GM12878 (cell line): Measurements from ENCODE around the gene GPR26. TPM values are rescaled to one million over a fixed set of nuclear protein-coding genes. Genes with fewer than 3 reads are reported as not detected.

Experiments used
- ATAC-seq: fragments of 200-7000 bp; cut with Tn5 transposase; 3 replicates; pipeline ENCODE4 v1.9.1; 2020; ENCODE audit warnings: mild to moderate bottlenecking, moderate library complexity
- BruUV-seq: library from RNA; stranded (reverse); fragments of 400-500 nt; replicated peaks from 2 replicates; lab custom pipeline; 2021; lab: Mats Ljungman, UMichigan
- CTCF ChIA-PET: fragments of 300-600 bp; sonication (Branson Sonifier 250); formaldehyde crosslinking; extraction: SDS; loops from one replicate; lab custom pipeline; 2021; ENCODE audit warnings: inconsistent platforms; lab: Yijun Ruan, JAX
- POLR2A ChIA-PET: fragments of 350-600 bp; formaldehyde crosslinking; extraction: SDS; loops from one replicate; lab custom pipeline; 2021; ENCODE audit warnings: inconsistent platforms; lab: Charles Lee
- RAD21 ChIA-PET: fragments of 300-600 bp; sonication (Branson Sonifier 250); formaldehyde crosslinking; loops from one replicate; lab custom pipeline; 2023; ENCODE audit warnings: antibody characterized with exemption; ENCODE audit not compliant: unreplicated experiment; lab: Charles Lee
- SMC1A ChIA-PET: fragments of 300-600 bp; sonication (Branson Sonifier 250); formaldehyde crosslinking; loops from one replicate; lab custom pipeline; 2023; ENCODE audit not compliant: unreplicated experiment, uncharacterized antibody; lab: Charles Lee
- DNase-seq: peaks from one replicate; pipeline ENCODE4 v3.0.0-alpha.2; 2011; ENCODE audit warnings: low read depth, low spot score
- FAIRE-seq: peaks from 3 replicates; lab custom pipeline; 2011; peaks lifted over from hg19 to GRCh38; lab: Jason Lieb, UNC
- H2AFZ ChIP-seq: 2 replicates; pipeline ENCODE4 v1.6.0; 2011; ENCODE audit warnings: low read depth, low read length, control low read depth; ENCODE audit not compliant: control insufficient read depth
- H3K27ac ChIP-seq: 2 replicates; pipeline ENCODE4 v1.5.1; 2011; ENCODE audit warnings: control low read depth; ENCODE audit not compliant: control insufficient read depth, insufficient read depth
- H3K27me3 ChIP-seq, 2 experiments: replicated peaks in 1 of 2; 2 replicates each; pipeline versions ENCODE4 v1.6.0 to v1.6.1; 2011; ENCODE audit warnings: low read length in 1 of 2; ENCODE audit not compliant: control insufficient read depth in 2 of 2, insufficient read depth in 2 of 2
- H3K36me3 ChIP-seq, 2 experiments: 2 replicates each; pipeline ENCODE4 v1.5.1; 2011; ENCODE audit warnings: low read length in 1 of 2; ENCODE audit not compliant: control insufficient read depth in 2 of 2, insufficient read depth in 2 of 2
- H3K4me1 ChIP-seq: 2 replicates; pipeline ENCODE4 v1.6.1; 2011; ENCODE audit warnings: mild to moderate bottlenecking, low read length, moderate library complexity, mixed read lengths; ENCODE audit not compliant: control insufficient read depth, insufficient read depth
- H3K4me2 ChIP-seq: 2 replicates; pipeline ENCODE4 v1.6.0; 2011; ENCODE audit warnings: control low read depth; ENCODE audit not compliant: control insufficient read depth, insufficient read depth
- H3K4me3 ChIP-seq: fragments of 200-600 bp; sonication (generic); 2 replicates; pipeline ENCODE4 v1.5.1; 2016
- H3K79me2 ChIP-seq: 2 replicates; pipeline ENCODE4 v1.6.0; 2011; ENCODE audit warnings: low read length; ENCODE audit not compliant: control insufficient read depth, insufficient read depth
- H3K9ac ChIP-seq: 2 replicates; pipeline ENCODE4 v1.8.0; 2011; ENCODE audit warnings: low read length, control low read depth, mixed read lengths; ENCODE audit not compliant: control insufficient read depth, insufficient read depth
- H3K9me3 ChIP-seq: replicated peaks from 3 replicates; pipeline ENCODE4 v1.5.1; 2011; ENCODE audit warnings: mild to moderate bottlenecking, low read length; ENCODE audit not compliant: control insufficient read depth, insufficient read depth
- H4K20me1 ChIP-seq: 2 replicates; pipeline ENCODE4 v1.6.0; 2011; ENCODE audit not compliant: control insufficient read depth, insufficient read depth
- ATF3 ChIP-seq: IDR thresholded peaks from 2 replicates; pipeline ENCODE4 v1.6.1; 2011; ENCODE audit warnings: low read depth, mild to moderate bottlenecking, low read length, moderate library complexity, borderline replicate concordance; ENCODE audit errors: extremely low read depth
- CEBPZ ChIP-seq: fragments of 150-350 bp; IDR thresholded peaks from 2 replicates; pipeline ENCODE4 v1.6.1; 2016; ENCODE audit warnings: low read depth, low read length
- CREM ChIP-seq: IDR thresholded peaks from 2 replicates; pipeline ENCODE4 v1.6.1; 2014; ENCODE audit warnings: antibody characterized with exemption, low read depth
- ELK1 ChIP-seq: IDR thresholded peaks from 2 replicates; pipeline ENCODE4 v1.6.1; 2012; ENCODE audit warnings: low read depth, low read length, improper control_type of control experiment
- EZH2 ChIP-seq: IDR thresholded peaks from 2 replicates; pipeline ENCODE4 v1.6.1; 2012; ENCODE audit warnings: low read depth, mild to moderate bottlenecking, control low read depth, inconsistent platforms, low read length, borderline replicate concordance; ENCODE audit not compliant: control insufficient read depth
- KAT2A ChIP-seq: conservative IDR thresholded peaks from 2 replicates; pipeline ENCODE4 v1.6.1; 2011; ENCODE audit warnings: low read depth, low read length; ENCODE audit not compliant: control insufficient read depth
- MTA2 ChIP-seq: fragments of 450-650 bp; IDR thresholded peaks from 2 replicates; pipeline ENCODE4 v1.6.1; 2016; ENCODE audit warnings: low read depth, mild to moderate bottlenecking, moderate library complexity
- NFIC ChIP-seq: IDR thresholded peaks from 2 replicates; pipeline ENCODE4 v1.6.1; 2012; ENCODE audit warnings: low read depth, mild to moderate bottlenecking, inconsistent platforms, low read length, moderate library complexity
- NFYA ChIP-seq: IDR thresholded peaks from 2 replicates; pipeline ENCODE4 v1.6.1; 2011; ENCODE audit warnings: low read depth, mild to moderate bottlenecking, low read length, improper control_type of control experiment, borderline replicate concordance
- PAX5 ChIP-seq: IDR thresholded peaks from 2 replicates; pipeline ENCODE4 v1.6.1; 2011; ENCODE audit warnings: low read depth, low read length, borderline replicate concordance
- RB1 ChIP-seq: fragments of 450-650 bp; formaldehyde crosslinking; IDR thresholded peaks from 2 replicates; pipeline ENCODE4 v1.6.1; 2017; ENCODE audit warnings: mild to moderate bottlenecking, borderline replicate concordance
- SMAD1 ChIP-seq: fragments of 450-650 bp; IDR thresholded peaks from 2 replicates; pipeline ENCODE4 v1.6.1; 2018; ENCODE audit warnings: mild to moderate bottlenecking, low read depth; ENCODE audit not compliant: partially characterized antibody
- SP1 ChIP-seq: IDR thresholded peaks from one replicate; pipeline ENCODE4 v1.6.1; 2011; ENCODE audit warnings: low read depth, low read length
- TBL1XR1 ChIP-seq: IDR thresholded peaks from 2 replicates; pipeline ENCODE4 v1.6.1; 2012; ENCODE audit warnings: low read depth, low read length, improper control_type of control experiment
- ZNF274 ChIP-seq: IDR thresholded peaks from one replicate; pipeline ENCODE4 v1.8.0; 2011; ENCODE audit not compliant: insufficient read length, insufficient read depth
- WGBS: methylation state at CpG from one replicate; pipeline ENCODE4 v1.1.6; 2016; ENCODE audit warnings: low lambda C conversion rate; ENCODE audit not compliant: insufficient replicate concordance, insufficient coverage; ENCODE audit errors: missing lambda C conversion rate; 5-methylcytosine and 5-hydroxymethylcytosine counted together
- in situ Hi-C: fragments of 300-500 bp; cut with MboI; formaldehyde crosslinking; loops from 9 replicates; pipeline ENCODE4 v1.14.3; 2018; ENCODE audit warnings: mixed read lengths
- intact Hi-C: fragments of 100-400 bp; cut with micrococcal nuclease; formaldehyde crosslinking; loops from one replicate; pipeline ENCODE4 v1.14.2; 2022; ENCODE audit not compliant: unreplicated experiment
- polyA plus RNA-seq, 11 experiments: library from polyadenylated mRNA; depleted of rRNA in 4 of 11; unstranded in 6 of 11; stranded (reverse) in 5 of 11; fragments of >200 nt; fragmentation: Nextera tagmentation in 4 of 11; fragmentation: Illumina TruSeq in 1 of 11; extraction: Ambion mirVana in 4 of 11; extraction: Trizol in 1 of 11; gene quantifications; 1 replicate in 1 of 11; 2 replicates in 10 of 11; pipeline versions ENCODE4 v1.2.1 to v1.2.3, GENCODE V29; 2011 to 2016; ENCODE audit warnings: inconsistent platforms in 2 of 11, missing spikeins in 2 of 11, low read depth in 1 of 11
- total RNA-seq, 4 experiments: library from RNA; depleted of rRNA in 3 of 4; stranded (reverse); fragments of >200 nt in 3 of 4; fragmentation: Illumina TruSeq in 1 of 4; extraction: Trizol in 1 of 4; gene quantifications; 2 replicates each; pipeline versions ENCODE4 v1.2.1 to v1.2.3, GENCODE V29; 2013 to 2021
- TF ChIP-seq, protein P1 (sequence below): fragments of 450-650 bp; IDR thresholded peaks from 2 replicates; pipeline ENCODE4 v1.6.1; 2016; ENCODE audit warnings: mild to moderate bottlenecking
- TF ChIP-seq, protein P2 (sequence below): IDR thresholded peaks from 2 replicates; pipeline ENCODE4 v1.6.1; 2012; ENCODE audit warnings: low read length, inconsistent platforms

GPR26 gene
- total and polyA plus RNA-seq, 10 of the 15 experiments (the other 5 are each of a cell fraction or from before 2014, with no cell fraction given) = 0.01 to 0.03 TPM; not detected in 8

- SMC1A ChIA-PET = no interaction called here
- Histone ChIP-seq H3K4me2 (no peak overlapping the region), H3K27me3 (peaks cover 2 to 3% of the 10 kb centered on the region in 2 experiments; a peak in 2 of 4 replicates), H3K79me2 (no peaks in the 10 kb centered on the region), H3K4me3 (no peak overlapping the region), H3K4me1 (no peaks in the 10 kb centered on the region), H3K36me3 (no peaks in the 10 kb centered on the region), H3K9me3 (no peaks in the 10 kb centered on the region), H3K9ac (no peak overlapping the region), H4K20me1 (no peaks in the 10 kb centered on the region), H3K27ac (no peak overlapping the region), H2AFZ (no peak overlapping the region)
- CTCF ChIA-PET = no interaction called here
- FAIRE-seq (no peak), DNase-seq (no peak), ATAC-seq (no peak)
- in situ Hi-C loops (no loop called here), intact Hi-C loops (no loop called here)
- RAD21 ChIA-PET = no interaction called here
- no TSS peak for BruUV-seq
- POLR2A ChIA-PET = no interaction called here
- WGBS = 10% methylated on average over 6 of the region's 6 CpGs
- TF ChIP-seq MTA2 (no peak), CEBPZ (no peak), RB1 (no peak), ZNF274 (no peak), TBL1XR1 (no peak), ELK1 (no peak), NFIC (no peak), ATF3 (no peak), KAT2A (no peak), SMAD1 (no peak), EZH2 (no peak), CREM (no peak), PAX5 (no peak), SP1 (no peak), NFYA (no peak)
- TF ChIP-seq, protein P1, sequence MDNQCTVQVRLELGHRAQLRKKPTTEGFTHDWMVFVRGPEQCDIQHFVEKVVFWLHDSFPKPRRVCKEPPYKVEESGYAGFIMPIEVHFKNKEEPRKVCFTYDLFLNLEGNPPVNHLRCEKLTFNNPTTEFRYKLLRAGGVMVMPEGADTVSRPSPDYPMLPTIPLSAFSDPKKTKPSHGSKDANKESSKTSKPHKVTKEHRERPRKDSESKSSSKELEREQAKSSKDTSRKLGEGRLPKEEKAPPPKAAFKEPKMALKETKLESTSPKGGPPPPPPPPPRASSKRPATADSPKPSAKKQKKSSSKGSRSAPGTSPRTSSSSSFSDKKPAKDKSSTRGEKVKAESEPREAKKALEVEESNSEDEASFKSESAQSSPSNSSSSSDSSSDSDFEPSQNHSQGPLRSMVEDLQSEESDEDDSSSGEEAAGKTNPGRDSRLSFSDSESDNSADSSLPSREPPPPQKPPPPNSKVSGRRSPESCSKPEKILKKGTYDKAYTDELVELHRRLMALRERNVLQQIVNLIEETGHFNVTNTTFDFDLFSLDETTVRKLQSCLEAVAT = no peak
- TF ChIP-seq, protein P2, sequence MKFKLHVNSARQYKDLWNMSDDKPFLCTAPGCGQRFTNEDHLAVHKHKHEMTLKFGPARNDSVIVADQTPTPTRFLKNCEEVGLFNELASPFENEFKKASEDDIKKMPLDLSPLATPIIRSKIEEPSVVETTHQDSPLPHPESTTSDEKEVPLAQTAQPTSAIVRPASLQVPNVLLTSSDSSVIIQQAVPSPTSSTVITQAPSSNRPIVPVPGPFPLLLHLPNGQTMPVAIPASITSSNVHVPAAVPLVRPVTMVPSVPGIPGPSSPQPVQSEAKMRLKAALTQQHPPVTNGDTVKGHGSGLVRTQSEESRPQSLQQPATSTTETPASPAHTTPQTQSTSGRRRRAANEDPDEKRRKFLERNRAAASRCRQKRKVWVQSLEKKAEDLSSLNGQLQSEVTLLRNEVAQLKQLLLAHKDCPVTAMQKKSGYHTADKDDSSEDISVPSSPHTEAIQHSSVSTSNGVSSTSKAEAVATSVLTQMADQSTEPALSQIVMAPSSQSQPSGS = no peak
These were observed 11.4 kb downstream of the GPR26 start for GRCh38 chr10:123677556-123677955.
